Measurements from ENCODE around the gene CISD3.

DNA sequence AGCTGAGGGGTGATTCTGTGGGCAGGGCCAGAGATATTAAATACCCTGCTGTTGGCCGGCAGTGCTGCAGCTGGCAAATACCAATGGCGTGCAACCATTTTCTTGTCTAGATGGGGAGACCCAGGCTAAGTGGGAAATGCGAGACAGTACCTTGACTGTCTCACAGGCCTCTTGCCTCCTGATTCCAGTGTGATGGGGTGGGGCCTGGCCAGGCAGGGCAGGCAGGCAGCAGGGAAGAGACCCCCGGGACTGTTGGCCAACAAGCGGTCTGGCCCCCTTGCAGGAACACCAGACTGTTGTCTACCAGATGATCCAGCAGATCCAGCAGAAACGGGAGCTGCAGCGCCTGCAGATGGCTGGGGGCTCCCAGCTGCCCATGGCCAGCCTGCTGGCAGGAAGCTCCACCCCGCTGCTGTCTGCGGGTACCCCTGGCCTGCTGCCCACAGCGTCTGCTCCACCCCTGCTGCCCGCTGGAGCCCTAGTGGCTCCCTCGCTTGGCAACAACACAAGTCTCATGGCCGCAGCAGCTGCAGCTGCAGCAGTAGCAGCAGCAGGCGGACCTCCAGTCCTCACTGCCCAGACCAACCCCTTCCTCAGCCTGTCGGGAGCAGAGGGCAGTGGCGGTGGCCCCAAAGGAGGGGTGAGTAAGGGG is 5.7 kb upstream of the CISD3 start:
- no peak for TF ChIP-seq POLR2A (IDR thresholded peaks at IDR 0.05; ENCODE audit: control extremely low read depth in 1 of 2, low read depth in 2 of 2, low read length in 2 of 2)
- no peak for TF ChIP-seq SIN3A (conservative IDR thresholded peaks at IDR 0.05 in 1 of 2, IDR thresholded peaks at IDR 0.05 in 1 of 2; ENCODE audit: low read depth in 1 of 2, low read length in 2 of 2)
- no peak for TF ChIP-seq NANOG (IDR thresholded peaks at IDR 0.05; ENCODE audit: insufficient read depth, low read depth, low read length, poor library complexity, severe bottlenecking)
- no peak for TF ChIP-seq CEBPB (IDR thresholded peaks at IDR 0.05; ENCODE audit: low read depth, low read length)
- TF ChIP-seq, protein P1, sequence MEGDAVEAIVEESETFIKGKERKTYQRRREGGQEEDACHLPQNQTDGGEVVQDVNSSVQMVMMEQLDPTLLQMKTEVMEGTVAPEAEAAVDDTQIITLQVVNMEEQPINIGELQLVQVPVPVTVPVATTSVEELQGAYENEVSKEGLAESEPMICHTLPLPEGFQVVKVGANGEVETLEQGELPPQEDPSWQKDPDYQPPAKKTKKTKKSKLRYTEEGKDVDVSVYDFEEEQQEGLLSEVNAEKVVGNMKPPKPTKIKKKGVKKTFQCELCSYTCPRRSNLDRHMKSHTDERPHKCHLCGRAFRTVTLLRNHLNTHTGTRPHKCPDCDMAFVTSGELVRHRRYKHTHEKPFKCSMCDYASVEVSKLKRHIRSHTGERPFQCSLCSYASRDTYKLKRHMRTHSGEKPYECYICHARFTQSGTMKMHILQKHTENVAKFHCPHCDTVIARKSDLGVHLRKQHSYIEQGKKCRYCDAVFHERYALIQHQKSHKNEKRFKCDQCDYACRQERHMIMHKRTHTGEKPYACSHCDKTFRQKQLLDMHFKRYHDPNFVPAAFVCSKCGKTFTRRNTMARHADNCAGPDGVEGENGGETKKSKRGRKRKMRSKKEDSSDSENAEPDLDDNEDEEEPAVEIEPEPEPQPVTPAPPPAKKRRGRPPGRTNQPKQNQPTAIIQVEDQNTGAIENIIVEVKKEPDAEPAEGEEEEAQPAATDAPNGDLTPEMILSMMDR (IDR thresholded peaks at IDR 0.05; ENCODE audit: control extremely low read depth in 1 of 3, insufficient read depth in 1 of 3, low read depth in 1 of 3, low read length in 3 of 3) = no peak
- TF ChIP-seq RAD21 (IDR thresholded peaks at IDR 0.05 in 1 of 2, conservative IDR thresholded peaks at IDR 0.05 in 1 of 2; ENCODE audit: low read depth in 2 of 2, low read length in 2 of 2) = no peak
- no peak for TF ChIP-seq YY1 (IDR thresholded peaks at IDR 0.05; ENCODE audit: low read depth, low read length)
- no peak for TF ChIP-seq JUND (IDR thresholded peaks at IDR 0.05; ENCODE audit: low read length)
- TF ChIP-seq POLR2AphosphoS5 (IDR thresholded peaks at IDR 0.05; ENCODE audit: low read depth, low read length) = no peak
- TF ChIP-seq GTF2F1 (IDR thresholded peaks at IDR 0.05; ENCODE audit: borderline replicate concordance, low read depth, low read length) = no peak
- TF ChIP-seq RXRA (IDR thresholded peaks at IDR 0.05; ENCODE audit: insufficient read depth, low read depth, low read length) = no peak
- no peak for TF ChIP-seq CHD1 (IDR thresholded peaks at IDR 0.05; ENCODE audit: low read depth, low read length)
- no peak for TF ChIP-seq BACH1 (IDR thresholded peaks at IDR 0.05; ENCODE audit: low read length)
- TF ChIP-seq RFX5 (IDR thresholded peaks at IDR 0.05; ENCODE audit: borderline replicate concordance, low read depth, low read length) = no peak

Measured in H1 (cell line).